HG03196 (cell line): ENCODE results near the gene ILDR2.
"Not testable (repeated sequence)": the region's sequence is repeated elsewhere in the genome, so short reads cannot be mapped to it uniquely, and the experiment has no call there.

ENCODE experiments used
- ATAC-seq: cut with Tn5 transposase; IDR thresholded peaks from one replicate; pipeline ENCODE4 v1.9.1; 2021; ENCODE audit not compliant: unreplicated experiment

The ILDR2 gene

DNA sequence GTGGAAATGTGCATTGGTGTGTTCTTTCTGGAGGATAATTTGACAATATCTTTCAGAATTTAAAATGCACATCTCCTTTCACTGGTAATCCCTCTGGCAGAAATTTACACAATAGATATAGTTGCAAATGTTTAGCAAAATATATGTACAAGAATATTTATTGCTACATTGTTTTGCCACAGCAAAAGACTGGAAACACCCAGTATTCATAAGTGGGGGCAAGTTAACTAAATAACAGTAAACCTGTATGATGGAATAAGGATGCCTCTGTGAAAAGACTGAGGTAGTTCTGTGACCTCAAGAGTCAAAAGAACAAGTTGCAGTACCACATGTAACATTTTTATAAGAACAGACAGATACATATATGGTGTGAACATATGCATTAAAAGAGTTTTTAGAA, 85.6 kb downstream of the ILDR2 start:
- no peak for ATAC-seq

DNA sequence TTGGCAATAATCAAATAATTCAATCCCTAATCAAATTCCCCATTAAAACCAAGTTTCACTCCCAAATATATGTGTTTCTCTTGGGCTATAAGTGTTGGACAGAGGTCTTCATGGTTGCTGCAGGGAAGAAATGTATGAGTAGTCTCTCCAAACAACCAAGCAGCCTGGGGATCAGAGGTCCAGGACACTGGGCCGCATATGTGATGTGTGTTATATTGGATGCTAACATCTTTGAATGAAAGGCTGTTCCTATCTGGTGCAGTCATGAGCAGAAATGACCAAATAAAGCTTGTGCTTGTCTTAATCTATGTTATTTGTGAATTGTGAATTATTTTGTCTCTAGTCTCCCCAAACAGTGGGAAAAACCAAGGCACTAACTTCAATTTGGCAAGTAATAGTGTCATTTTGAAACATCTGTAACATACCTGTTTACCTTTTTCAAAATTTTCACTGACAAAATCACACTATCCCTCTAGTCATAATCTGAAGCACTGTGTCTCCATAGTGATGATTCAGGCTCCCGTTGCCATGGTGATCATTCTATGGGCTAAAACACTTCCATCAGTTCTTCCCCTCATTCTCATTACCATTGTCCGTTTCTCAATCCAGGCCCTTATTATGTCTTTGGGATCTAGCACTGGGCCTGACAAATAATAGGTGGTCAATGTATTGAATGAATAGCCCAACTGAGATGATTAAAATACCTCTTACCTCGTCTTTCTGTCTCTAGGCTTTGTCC, 86.8 kb downstream of the ILDR2 start:
- ATAC-seq, result no peak

DNA sequence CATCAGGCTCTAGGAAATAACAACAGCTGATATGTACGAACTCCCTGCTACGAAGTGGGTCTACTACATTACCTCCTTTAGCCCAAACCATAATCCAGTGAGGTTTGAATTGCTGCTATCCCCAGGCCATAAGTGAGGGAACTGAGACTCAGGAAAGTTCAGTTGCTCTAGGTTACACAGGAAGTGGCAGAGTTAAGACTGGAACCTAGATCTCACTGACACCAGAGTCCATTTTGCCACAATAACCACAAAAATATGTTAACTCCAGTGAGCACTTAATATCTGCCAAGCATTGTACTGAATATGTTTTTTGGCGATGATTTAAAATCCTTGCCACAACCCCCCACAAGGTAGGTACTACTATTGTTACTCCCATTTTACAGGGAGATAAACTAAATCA, 90.4 kb downstream of the ILDR2 start:
- ATAC-seq, result no peak

GRCh38 chr1:166884040-166884642, 91.2 kb downstream of the ILDR2 start:
- ATAC-seq, result no peak

GRCh38 chr1:166882893-166883292, 92.4 kb downstream of the ILDR2 start:
- no peak for ATAC-seq

- not testable (repeated sequence) for ATAC-seq
Observed at GRCh38 chr1:166878173-166878917, 97.0 kb downstream of the ILDR2 start.

DNA sequence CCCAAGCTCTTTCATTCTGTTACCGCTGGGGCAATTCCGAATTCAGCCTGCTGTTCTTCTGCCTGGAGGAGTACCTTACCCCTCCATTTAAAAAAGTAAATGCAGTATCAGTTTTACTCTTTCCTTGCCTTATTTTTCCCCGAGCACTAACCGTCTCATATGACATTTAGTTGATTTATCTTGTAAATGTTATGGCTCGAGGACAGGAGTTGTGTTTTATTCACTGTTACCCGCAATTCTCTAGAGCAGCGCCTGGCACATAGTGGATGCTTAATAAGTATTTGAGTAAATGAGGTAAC, 98.9 kb downstream of the ILDR2 start:
- ATAC-seq, result no peak

GRCh38 chr1:166875734-166876539, 99.4 kb downstream of the ILDR2 start, which contains the start of gene TADA1:
TADA1 (minus strand) TSS chr1:166876264; CDS start chr1:166876233, 31 bp downstream.
- ATAC-seq, result peak; percentile 94

DNA sequence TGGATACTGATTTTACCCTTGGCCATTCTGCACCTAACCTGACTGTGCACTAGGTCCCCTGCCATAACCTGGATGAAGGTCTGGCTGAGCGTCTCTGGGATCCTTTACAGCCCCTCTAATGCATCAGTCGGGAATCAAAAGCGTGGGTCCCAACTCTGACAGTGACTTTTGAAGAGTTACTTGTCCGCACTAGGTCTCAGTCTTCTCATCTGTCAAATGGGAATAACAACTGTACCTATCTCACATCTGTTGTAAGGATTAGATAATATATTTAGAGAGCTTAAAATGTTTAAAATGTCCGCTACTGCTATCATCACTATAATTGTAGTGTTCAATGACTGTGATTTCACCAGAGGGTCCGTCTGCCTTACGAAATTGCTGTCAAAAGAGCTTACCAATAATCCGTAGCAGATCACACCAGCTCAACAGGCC, 100.0 kb downstream of the ILDR2 start:
- ATAC-seq, result no peak

DNA sequence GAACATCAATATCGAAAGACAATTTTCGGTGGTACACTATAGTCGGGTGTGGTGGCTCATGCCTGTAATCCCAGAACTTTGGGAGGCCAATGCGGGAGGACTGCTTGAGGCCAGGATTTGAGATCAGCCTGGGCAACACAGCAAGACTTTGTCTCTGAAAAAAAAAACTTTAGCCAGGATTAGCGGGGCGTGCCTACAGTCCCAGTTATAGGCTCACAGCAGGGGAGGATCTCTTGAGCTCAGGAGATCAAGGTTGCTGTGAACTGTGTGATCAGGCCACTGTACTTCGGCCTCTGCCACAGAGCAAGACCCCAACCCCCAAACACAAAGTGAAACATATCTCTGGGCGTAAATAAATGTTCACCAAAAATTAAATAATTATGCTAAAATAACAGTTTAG, 100.9 kb downstream of the ILDR2 start:
- no peak for ATAC-seq

DNA sequence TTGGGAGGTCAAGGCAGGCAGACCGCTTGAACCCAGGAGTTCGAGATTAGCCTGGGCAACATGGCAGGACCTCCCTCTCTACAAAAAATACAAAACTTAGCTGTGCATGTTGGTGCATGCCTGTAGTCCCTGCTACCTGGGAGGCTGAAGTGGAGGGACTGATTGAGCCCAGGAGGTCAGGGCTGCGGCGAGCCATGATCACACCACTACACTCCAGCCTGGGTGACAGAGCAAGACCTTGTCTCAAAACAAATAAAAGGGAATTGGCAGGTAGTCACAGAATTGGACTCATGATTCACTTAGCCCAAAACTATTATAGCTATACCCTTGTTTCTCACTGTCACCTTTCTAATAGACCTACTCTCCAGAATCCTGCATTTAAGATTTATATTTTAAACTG, 104.8 kb downstream of the ILDR2 start:
- no peak for ATAC-seq

- no peak for ATAC-seq
Observed at GRCh38 chr1:166869318-166870099, 105.8 kb downstream of the ILDR2 start.

DNA sequence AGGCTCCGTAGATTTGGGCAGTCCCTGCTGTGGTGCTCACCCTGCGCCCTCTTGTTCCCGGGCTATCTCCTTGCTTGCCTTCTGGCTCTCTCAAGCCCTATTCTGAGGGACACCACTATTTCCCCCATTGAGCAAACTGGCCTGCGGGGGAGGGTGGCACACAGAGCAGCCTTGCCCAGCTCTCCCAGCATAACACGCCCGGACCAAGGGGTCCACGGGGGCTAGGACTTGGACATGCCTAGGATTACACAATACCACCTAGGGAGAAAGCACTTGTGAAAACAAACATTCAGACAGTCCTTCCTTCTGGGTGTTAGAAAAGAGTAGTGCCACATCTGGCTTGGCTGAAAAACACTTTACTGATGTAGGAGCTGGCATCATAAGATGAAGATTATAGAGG, 106.7 kb downstream of the ILDR2 start:
- ATAC-seq, result no peak

GRCh38 chr1:166865926-166866325, 109.4 kb downstream of the ILDR2 start:
- no peak for ATAC-seq

- ATAC-seq, result no peak
Observed at GRCh38 chr1:166859597-166859996, 115.7 kb downstream of the ILDR2 start.

DNA sequence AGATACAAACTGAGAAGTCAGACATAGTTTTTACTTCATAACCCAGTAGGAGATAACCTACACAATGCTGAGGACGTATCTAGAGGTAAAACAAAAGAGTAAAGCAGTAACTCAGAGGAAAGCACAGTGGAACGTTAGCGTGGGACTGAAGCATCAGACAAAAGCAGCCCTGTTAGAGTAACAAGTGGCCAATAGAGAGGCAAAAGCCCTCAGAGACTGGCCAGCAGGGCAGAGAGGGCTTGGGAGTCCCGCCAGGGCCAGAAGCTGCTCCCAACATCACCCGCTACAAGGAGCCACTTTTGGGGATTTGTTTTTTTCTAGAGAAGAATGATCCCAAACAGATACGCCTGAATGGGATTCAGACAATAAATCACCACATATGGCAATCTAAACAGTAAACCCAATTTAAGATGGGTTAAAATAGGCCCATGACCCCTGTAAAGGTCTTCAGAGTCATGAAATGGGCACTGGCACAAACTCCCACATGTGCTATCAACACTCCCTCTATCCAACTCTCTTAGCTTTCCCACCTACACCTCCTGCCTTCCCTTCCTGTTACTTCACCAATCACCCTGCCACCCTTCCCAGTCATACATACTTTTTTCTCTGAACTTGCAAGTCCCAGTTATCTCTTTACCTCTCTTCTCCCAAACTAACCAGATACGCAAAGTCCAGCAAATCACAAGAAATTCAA, 116.5 kb downstream of the ILDR2 start:
- no peak for ATAC-seq
